H1 (cell line): ENCODE data around the gene SLC9A5. TPM values are rescaled to one million over a fixed set of nuclear protein-coding genes. Genes with fewer than 3 reads are reported as not detected.

ENCODE experiments used
- CTCF ChIA-PET: fragments of 300-600 bp; sonication (Branson Sonifier 250); formaldehyde crosslinking; loops from one replicate; lab custom pipeline; 2021; ENCODE audit not compliant: partially characterized antibody; lab: Charles Lee
- POLR2A ChIA-PET: fragments of 300-600 bp; sonication (Branson Sonifier 250); formaldehyde crosslinking; loops from one replicate; lab custom pipeline; 2021; ENCODE audit warnings: inconsistent platforms; ENCODE audit not compliant: partially characterized antibody; lab: Charles Lee
- DNase-seq, 2 experiments: peaks; one replicate each; pipeline versions ENCODE4 v3.0.0 to v3.0.0-alpha.2; 2010 to 2022; ENCODE audit warnings: low spot score in 2 of 2, low read depth in 1 of 2, mixed read lengths in 1 of 2
- FAIRE-seq: peaks from 2 replicates; lab custom pipeline; 2011; peaks lifted over from hg19 to GRCh38; lab: Jason Lieb, UNC
- H2AFZ ChIP-seq: 2 replicates; pipeline ENCODE4 v1.8.1; 2012; ENCODE audit warnings: low read length, inconsistent platforms
- H2AK5ac ChIP-seq: 2 replicates; pipeline ENCODE4 v1.6.1; 2013; ENCODE audit warnings: low read depth, low read length
- H2BK120ac ChIP-seq: replicated peaks from 2 replicates; pipeline ENCODE3; 2013; ENCODE audit warnings: low read depth, low read length, inconsistent platforms
- H2BK12ac ChIP-seq: 2 replicates; pipeline ENCODE4 v1.6.1; 2013; ENCODE audit warnings: low read depth, low read length
- H2BK15ac ChIP-seq: 2 replicates; pipeline ENCODE4 v1.6.1; 2013; ENCODE audit warnings: low read length
- H2BK20ac ChIP-seq: 2 replicates; pipeline ENCODE4 v1.6.1; 2013; ENCODE audit warnings: low read length
- H2BK5ac ChIP-seq: 2 replicates; pipeline ENCODE4 v1.6.1; 2013; ENCODE audit warnings: low read depth, low read length
- H3K14ac ChIP-seq: 2 replicates; pipeline ENCODE4 v1.6.1; 2013; ENCODE audit warnings: inconsistent platforms; ENCODE audit not compliant: insufficient read length
- H3K18ac ChIP-seq: 2 replicates; pipeline ENCODE4 v1.6.1; 2013; ENCODE audit warnings: low read length; ENCODE audit errors: extremely low read depth
- H3K23ac ChIP-seq: 2 replicates; pipeline ENCODE4 v1.6.1; 2013; ENCODE audit warnings: inconsistent platforms; ENCODE audit not compliant: insufficient read length
- H3K23me2 ChIP-seq: 2 replicates; pipeline ENCODE4 v1.6.1; 2013; ENCODE audit warnings: low read depth, low read length
- H3K27ac ChIP-seq: 2 replicates; pipeline ENCODE4 v1.6.1; 2011; ENCODE audit warnings: low read depth, low read length, inconsistent platforms
- H3K27me3 ChIP-seq, 4 experiments: replicated peaks in 1 of 4; 1 replicate in 1 of 4; 2 replicates in 3 of 4; pipeline versions ENCODE4 v1.6.1 to v1.8.1; 2011 to 2013; ENCODE audit warnings: low read length in 3 of 4, mild to moderate bottlenecking in 3 of 4, inconsistent platforms in 2 of 4, mixed read lengths in 2 of 4, moderate library complexity in 1 of 4; ENCODE audit not compliant: control insufficient read depth in 3 of 4, insufficient read depth in 3 of 4; ENCODE audit errors: extremely low read depth in 1 of 4
- H3K36me3 ChIP-seq, 4 experiments: 2 replicates each; pipeline versions ENCODE4 v1.6.1 to v1.8.1; 2011 to 2013; ENCODE audit warnings: mild to moderate bottlenecking in 4 of 4, low read length in 3 of 4, moderate library complexity in 2 of 4, control low read depth in 1 of 4, inconsistent platforms in 1 of 4; ENCODE audit not compliant: insufficient read depth in 4 of 4, control insufficient read depth in 2 of 4
- H3K4ac ChIP-seq: replicated peaks from 2 replicates; pipeline ENCODE3; 2013; ENCODE audit warnings: low read length, low read depth, mixed read lengths, inconsistent platforms; ENCODE audit not compliant: insufficient read length
- H3K4me1 ChIP-seq, 4 experiments: replicated peaks in 1 of 4; 1 replicate in 1 of 4; 2 replicates in 3 of 4; pipeline versions ENCODE4 v1.6.1 to v1.8.1; 2011 to 2013; ENCODE audit warnings: low read length in 3 of 4, inconsistent platforms in 2 of 4, mixed read lengths in 1 of 4; ENCODE audit not compliant: insufficient read depth in 4 of 4, control insufficient read depth in 3 of 4
- H3K4me2 ChIP-seq, 2 experiments: 2 replicates each; pipeline versions ENCODE4 v1.6.1 to v1.8.1; 2011 to 2013; ENCODE audit warnings: low read depth in 2 of 2, low read length in 2 of 2, control low read depth in 1 of 2, inconsistent platforms in 1 of 2, mild to moderate bottlenecking in 1 of 2; ENCODE audit not compliant: insufficient read depth in 1 of 2
- H3K4me3 ChIP-seq, 4 experiments: fragments of 200-600, 300-600 bp in 1 of 4; sonication (generic), shearing (Covaris generic), sonication (Bioruptor Twin) in 1 of 4; 2 replicates each; pipeline versions ENCODE4 v1.5.1 to v1.8.1; 2011 to 2016; ENCODE audit warnings: low read length in 4 of 4, low read depth in 3 of 4, control low read depth in 2 of 4, inconsistent platforms in 2 of 4, mild to moderate bottlenecking in 2 of 4, mixed read lengths in 1 of 4, moderate library complexity in 1 of 4; ENCODE audit not compliant: insufficient read depth in 2 of 4; ENCODE audit errors: extremely low read depth in 1 of 4
- H3K56ac ChIP-seq: replicated peaks from 2 replicates; pipeline ENCODE3; 2013; ENCODE audit warnings: low read depth, mild to moderate bottlenecking, mixed read lengths, low read length, inconsistent platforms; ENCODE audit not compliant: insufficient read length
- H3K79me1 ChIP-seq: 2 replicates; pipeline ENCODE4 v1.6.1; 2013; ENCODE audit warnings: low read depth, low read length, control low read depth
- H3K79me2 ChIP-seq, 2 experiments: 2 replicates each; pipeline versions ENCODE4 v1.6.1 to v1.8.1; 2012 to 2013; ENCODE audit warnings: low read length in 2 of 2, mild to moderate bottlenecking in 2 of 2, inconsistent platforms in 1 of 2; ENCODE audit not compliant: insufficient read depth in 2 of 2, control insufficient read depth in 1 of 2
- H3K9ac ChIP-seq, 4 experiments: replicated peaks in 1 of 4; 1 replicate in 1 of 4; 2 replicates in 3 of 4; pipeline versions ENCODE4 v1.6.1 to v1.8.1; 2011 to 2013; ENCODE audit warnings: low read depth in 3 of 4, low read length in 3 of 4, control low read depth in 2 of 4, mild to moderate bottlenecking in 2 of 4, moderate library complexity in 2 of 4, inconsistent platforms in 1 of 4; ENCODE audit errors: extremely low read depth in 1 of 4
- H3K9me3 ChIP-seq, 2 experiments: 2 replicates each; pipeline versions ENCODE4 v1.6.1 to v1.8.1; 2012 to 2013; ENCODE audit warnings: mild to moderate bottlenecking in 2 of 2, moderate library complexity in 2 of 2, control low read depth in 1 of 2, inconsistent platforms in 1 of 2, low read depth in 1 of 2, low read length in 1 of 2, mixed read lengths in 1 of 2; ENCODE audit not compliant: insufficient read depth in 2 of 2
- H4K20me1 ChIP-seq, 2 experiments: replicated peaks in 1 of 2; 2 replicates each; pipeline versions ENCODE3 to v1.8.1; 2011 to 2013; ENCODE audit warnings: inconsistent platforms in 2 of 2, low read length in 2 of 2, mild to moderate bottlenecking in 1 of 2; ENCODE audit not compliant: insufficient read depth in 2 of 2, control insufficient read depth in 1 of 2
- H4K5ac ChIP-seq: 2 replicates; pipeline ENCODE4 v1.6.1; 2013; ENCODE audit warnings: low read length, low read depth, mixed read lengths, inconsistent platforms; ENCODE audit not compliant: insufficient read length
- H4K8ac ChIP-seq: 2 replicates; pipeline ENCODE4 v1.8.0; 2013; ENCODE audit warnings: mild to moderate bottlenecking, moderate library complexity, low read length, inconsistent platforms; ENCODE audit not compliant: insufficient read depth; ENCODE audit errors: extremely low read depth
- H4K91ac ChIP-seq: replicated peaks from 2 replicates; pipeline ENCODE3; 2013; ENCODE audit warnings: low read length, mixed read lengths, inconsistent platforms; ENCODE audit not compliant: insufficient read length
- CEBPB ChIP-seq: IDR thresholded peaks from 2 replicates; pipeline ENCODE4 v1.6.1; 2012; ENCODE audit warnings: low read depth, low read length
- CHD2 ChIP-seq: IDR thresholded peaks from 2 replicates; pipeline ENCODE4 v1.6.1; 2012; ENCODE audit warnings: low read length, improper control_type of control experiment
- CREB1 ChIP-seq: IDR thresholded peaks from 2 replicates; pipeline ENCODE4 v1.6.1; 2012; ENCODE audit warnings: inconsistent platforms
- E2F6 ChIP-seq: IDR thresholded peaks from 2 replicates; pipeline ENCODE4 v1.6.1; 2012; ENCODE audit warnings: inconsistent platforms
- JUN ChIP-seq: IDR thresholded peaks from 2 replicates; pipeline ENCODE4 v1.6.1; 2011; ENCODE audit warnings: low read depth, mild to moderate bottlenecking, improper control_type of control experiment, low read length
- KDM1A ChIP-seq: fragments of 200-600, 300-600 bp; sonication (generic); IDR thresholded peaks from 2 replicates; pipeline ENCODE4 v1.7.1; 2016; ENCODE audit warnings: mild to moderate bottlenecking, low read length, borderline replicate concordance
- KDM5A ChIP-seq: fragments of 200-600 bp; IDR thresholded peaks from 2 replicates; pipeline ENCODE4 v1.7.1; 2012; ENCODE audit warnings: mild to moderate bottlenecking, low read length, inconsistent platforms, mixed read lengths
- POU5F1 ChIP-seq: IDR thresholded peaks from 2 replicates; pipeline ENCODE4 v1.6.1; 2011; ENCODE audit warnings: low read depth, mild to moderate bottlenecking, low read length, moderate library complexity
- SP1 ChIP-seq: IDR thresholded peaks from 2 replicates; pipeline ENCODE4 v1.6.1; 2011; ENCODE audit warnings: low read depth, low read length
- SP2 ChIP-seq: IDR thresholded peaks from 2 replicates; pipeline ENCODE4 v1.6.1; 2012; ENCODE audit warnings: mild to moderate bottlenecking, low read length, inconsistent platforms
- TAF7 ChIP-seq: optimal IDR thresholded peaks from 2 replicates; pipeline ENCODE3; 2011; ENCODE audit warnings: low read depth, mild to moderate bottlenecking, inconsistent platforms, low read length, moderate library complexity, borderline replicate concordance
- WGBS, 2 experiments: shearing (Covaris generic) in 1 of 2; methylation state at CpG; one replicate each; pipeline versions ENCODE4 v1.1.6 to v1.1.7; 2013 to 2015; ENCODE audit warnings: low lambda C conversion rate in 2 of 2, mixed read lengths in 2 of 2, inconsistent platforms in 1 of 2, low coverage in 1 of 2, missing lambda C conversion rate in 1 of 2; ENCODE audit not compliant: insufficient replicate concordance in 2 of 2, insufficient coverage in 1 of 2, insufficient read length in 1 of 2; ENCODE audit errors: extremely low coverage in 1 of 2, missing lambda C conversion rate in 1 of 2; 5-methylcytosine and 5-hydroxymethylcytosine counted together
- polyA plus RNA-seq, 7 experiments: library from polyadenylated mRNA; depleted of rRNA in 3 of 7; stranded (reverse) in 5 of 7; unstranded in 2 of 7; fragments of >200 nt in 5 of 7; fragments of 200-250 nt in 2 of 7; gene quantifications; 1 replicate in 5 of 7; 2 replicates in 1 of 7; 4 replicates in 1 of 7; pipeline versions ENCODE4 v1.2.1 to v1.2.3, GENCODE V29; 2011 to 2013; ENCODE audit warnings: missing spikeins in 2 of 7, mixed read lengths in 2 of 7
- total RNA-seq: library from RNA; stranded (reverse); fragmentation: NEBNext Ultra II Directional; extraction: Animal tissue kit (Norgen Biotek cat#: 25700); gene quantifications from 2 replicates; pipeline ENCODE4 v1.2.1, GENCODE V29; 2021

Gene SLC9A5
- total and polyA plus RNA-seq, 2 of the 8 experiments (the other 6 are each of a cell fraction or from before 2014, with no cell fraction given): 7.9 to 8.6 TPM

GRCh38 chr16:67310561-67310960, 61.8 kb downstream of the SLC9A5 start:
- no peak overlapping the region for H4K8ac ChIP-seq
- H4K5ac ChIP-seq: no peak overlapping the region
- H3K56ac ChIP-seq: no peak overlapping the region
- 91% methylated on average over 3 of the region's 3 CpGs; no CpG with 5 or more reads in 1 of the 2 experiments for WGBS, 2 experiments
- H3K4me1 ChIP-seq: no peaks in the 10 kb centered on the region
- no peaks in the 10 kb centered on the region for H3K9me3 ChIP-seq
- H2BK12ac ChIP-seq: no peak overlapping the region
- ChIA-PET POLR2A (no interaction called here), CTCF (interaction anchor here (1.2 to 4.5 kb wide), 5 partner anchors 11 to 88 kb away, joined by 3 to 26 read pairs (median 5); partner anchors contain the start of gene TPPP3)
- H3K23me2 ChIP-seq: no peaks in the 10 kb centered on the region; the same call in 1 of the 2 replicates
- H3K27ac ChIP-seq: no peak overlapping the region
- no peaks in the 10 kb centered on the region for H3K36me3 ChIP-seq
- DNase-seq (no peak), FAIRE-seq (no peak)
- H2BK20ac ChIP-seq: no peak overlapping the region
- no peak overlapping the region for H2AK5ac ChIP-seq
- H3K27me3 ChIP-seq: no peaks in the 10 kb centered on the region
- H3K14ac ChIP-seq: no peak overlapping the region
- H3K9ac ChIP-seq: no peak overlapping the region
- H2BK120ac ChIP-seq: no peak overlapping the region
- no peak overlapping the region for H3K4ac ChIP-seq
- H3K4me2 ChIP-seq: no peak overlapping the region
- no peaks in the 10 kb centered on the region for H3K79me2 ChIP-seq
- H3K79me1 ChIP-seq: no peaks in the 10 kb centered on the region
- H3K23ac ChIP-seq: no peak overlapping the region
- H2BK15ac ChIP-seq: no peak overlapping the region
- H2BK5ac ChIP-seq: no peak overlapping the region
- H4K91ac ChIP-seq: no peak overlapping the region
- H3K4me3 ChIP-seq: no peak overlapping the region
- H3K18ac ChIP-seq: no peak overlapping the region
- no peaks in the 10 kb centered on the region for H4K20me1 ChIP-seq
- no peak overlapping the region for H2AFZ ChIP-seq
- TF ChIP-seq TAF7 (no peak), CREB1 (no peak), SP2 (no peak), CEBPB (no peak), KDM1A (no peak), E2F6 (no peak), POU5F1 (no peak), CHD2 (no peak), KDM5A (no peak), SP1 (no peak), JUN (no peak)
